ENCODE results near the gene CEACAM16. TPM values are rescaled to one million over a fixed set of nuclear protein-coding genes. Genes with fewer than 3 reads are reported as not detected.
A peak's percentile ranks its signal among the peaks of the same experiment; 100 is the strongest.

CEACAM16 gene
- total and polyA plus RNA-seq, 12 donors: 0.27 to 1.4 (median 0.57) TPM; not detected in 7

- H3K4me1 ChIP-seq (replicated peaks in 1 of 2): peaks cover 7 to 27% of the 10 kb centered on the region in 2 donors
- H3K27ac ChIP-seq: no peak overlapping the region
- H3K36me3 ChIP-seq (replicated peaks in 1 of 2): no peaks in the 10 kb centered on the region
- DNase-seq: no peak
- TF ChIP-seq POLR2A (IDR thresholded peaks at IDR 0.05): no peak
- no peak for TF ChIP-seq CTCF (IDR thresholded peaks at IDR 0.05)
- H3K9me3 ChIP-seq (replicated peaks in 1 of 3): no peaks in the 10 kb centered on the region
- no peaks in the 10 kb centered on the region for H3K27me3 ChIP-seq
- no peak overlapping the region for H3K4me3 ChIP-seq
- intact Hi-C loops (cut with DNase I): no loop called here
- WGBS, 4 donors: 62 to 69% (median 65%) methylated on average over 5 of the region's 5 CpGs
Observed at GRCh38 chr19:44735011-44735410, 36.1 kb downstream of the CEACAM16 start.

GRCh38 chr19:44737238-44738071 is 38.5 kb downstream of the CEACAM16 start:
- H3K27ac ChIP-seq: peak overlapping the region in 4 of 5 donors; percentile 8 to 66 (median 48)
- H3K36me3 ChIP-seq (replicated peaks in 1 of 2): no peaks in the 10 kb centered on the region
- H3K9me3 ChIP-seq (replicated peaks in 1 of 3): no peaks in the 10 kb centered on the region
- peak in 4 of 7 donors; percentile 55 to 85 (median 72) for DNase-seq
- no peak overlapping the region for H3K4me3 ChIP-seq
- WGBS, 4 donors: 41 to 51% (median 46%) methylated on average over 9 to 13 of the region's 13 CpGs
- no peak for TF ChIP-seq CTCF (IDR thresholded peaks at IDR 0.05)
- TF ChIP-seq POLR2A (IDR thresholded peaks at IDR 0.05): no peak
- intact Hi-C loops (cut with DNase I): no loop called here
- H3K4me1 ChIP-seq (replicated peaks in 1 of 2): peaks cover 28 to 50% of the 10 kb centered on the region in 2 donors
- H3K27me3 ChIP-seq: no peaks in the 10 kb centered on the region

GRCh38 chr19:44738136-44738535 is 39.2 kb downstream of the CEACAM16 start:
- Histone ChIP-seq H3K27me3 (no peaks in the 10 kb centered on the region), H3K36me3 (replicated peaks in 1 of 2) (no peaks in the 10 kb centered on the region), H3K27ac (peak overlapping the region in 2 of 5 donors; percentile 52 to 66), H3K4me3 (no peak overlapping the region), H3K9me3 (replicated peaks in 1 of 3) (no peaks in the 10 kb centered on the region), H3K4me1 (replicated peaks in 1 of 2) (peaks cover 34 to 56% of the 10 kb centered on the region in 2 donors)
- TF ChIP-seq POLR2A (IDR thresholded peaks at IDR 0.05) (no peak), CTCF (IDR thresholded peaks at IDR 0.05) (no peak)
- intact Hi-C loops (cut with DNase I): no loop called here
- 80 to 92% (median 82%) methylated on average over 2 of the region's 2 CpGs for whole genome bisulfite sequencing, 4 donors
- no peak for DNase-seq

- no peak for TF ChIP-seq CTCF (IDR thresholded peaks at IDR 0.05)
- no peak for TF ChIP-seq POLR2A (IDR thresholded peaks at IDR 0.05)
- Histone ChIP-seq H3K27me3 (no peaks in the 10 kb centered on the region), H3K36me3 (replicated peaks in 1 of 2) (no peaks in the 10 kb centered on the region), H3K4me3 (no peak overlapping the region), H3K27ac (peak overlapping the region in 1 of 5 donors; percentile 52), H3K4me1 (replicated peaks in 1 of 2) (peaks cover 38 to 64% of the 10 kb centered on the region in 2 donors), H3K9me3 (replicated peaks in 1 of 3) (no peaks in the 10 kb centered on the region)
- 62 to 68% (median 64%) methylated on average over 8 to 11 of the region's 11 CpGs for WGBS, 4 donors
- intact Hi-C loops (cut with DNase I): no loop called here
- peak in 3 of 7 donors; percentile 45 to 55 (median 46) for DNase-seq
Observed at GRCh38 chr19:44738603-44739558, 39.9 kb downstream of the CEACAM16 start.
